Measurements from ENCODE around the gene FHOD3.

FHOD3 gene

DNA sequence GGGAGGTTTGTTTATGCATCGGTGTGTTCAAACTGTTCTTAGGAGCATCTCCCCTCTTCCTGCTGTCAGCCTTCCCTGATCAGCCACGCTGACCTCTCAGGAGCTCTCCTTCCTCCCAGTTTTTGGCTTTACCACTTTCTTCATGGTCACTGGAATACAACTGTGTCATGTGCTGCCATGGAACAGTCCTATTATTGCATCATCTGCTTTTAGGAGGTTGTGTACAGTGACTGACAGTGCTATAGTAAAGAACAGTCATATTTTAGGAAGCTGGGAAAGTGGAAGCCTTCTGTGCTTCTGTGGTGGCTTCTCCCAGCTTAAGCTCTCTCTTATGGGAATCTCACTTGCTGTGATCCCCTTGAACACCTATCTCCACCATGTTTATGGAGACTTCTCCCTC, 365.8 kb downstream of the FHOD3 start:
- no peak for DNase-seq (ENCODE audit: low spot score)
- TF ChIP-seq, protein P1, sequence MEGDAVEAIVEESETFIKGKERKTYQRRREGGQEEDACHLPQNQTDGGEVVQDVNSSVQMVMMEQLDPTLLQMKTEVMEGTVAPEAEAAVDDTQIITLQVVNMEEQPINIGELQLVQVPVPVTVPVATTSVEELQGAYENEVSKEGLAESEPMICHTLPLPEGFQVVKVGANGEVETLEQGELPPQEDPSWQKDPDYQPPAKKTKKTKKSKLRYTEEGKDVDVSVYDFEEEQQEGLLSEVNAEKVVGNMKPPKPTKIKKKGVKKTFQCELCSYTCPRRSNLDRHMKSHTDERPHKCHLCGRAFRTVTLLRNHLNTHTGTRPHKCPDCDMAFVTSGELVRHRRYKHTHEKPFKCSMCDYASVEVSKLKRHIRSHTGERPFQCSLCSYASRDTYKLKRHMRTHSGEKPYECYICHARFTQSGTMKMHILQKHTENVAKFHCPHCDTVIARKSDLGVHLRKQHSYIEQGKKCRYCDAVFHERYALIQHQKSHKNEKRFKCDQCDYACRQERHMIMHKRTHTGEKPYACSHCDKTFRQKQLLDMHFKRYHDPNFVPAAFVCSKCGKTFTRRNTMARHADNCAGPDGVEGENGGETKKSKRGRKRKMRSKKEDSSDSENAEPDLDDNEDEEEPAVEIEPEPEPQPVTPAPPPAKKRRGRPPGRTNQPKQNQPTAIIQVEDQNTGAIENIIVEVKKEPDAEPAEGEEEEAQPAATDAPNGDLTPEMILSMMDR (IDR thresholded peaks at IDR 0.05; ENCODE audit: extremely low read depth, missing control alignments), result no peak

DNA sequence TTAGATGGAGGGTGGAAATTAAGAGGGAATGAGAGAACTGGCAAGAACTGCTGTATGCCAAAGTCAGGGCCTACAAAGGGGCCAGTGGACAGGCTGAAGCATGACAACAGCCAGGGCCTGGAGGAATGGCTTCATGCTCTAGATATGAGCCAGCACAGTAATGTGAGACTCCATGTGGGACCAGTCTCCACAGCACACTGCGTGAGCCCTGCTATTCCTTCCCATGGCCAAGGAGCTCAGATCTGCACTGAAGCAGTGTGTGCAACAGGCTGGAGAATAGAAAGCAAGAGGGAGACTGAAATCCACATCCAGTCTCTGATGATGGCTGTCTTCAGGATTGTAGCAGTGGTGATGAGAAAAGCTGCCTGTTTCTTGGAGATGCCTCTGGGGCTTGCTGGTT, 368.4 kb downstream of the FHOD3 start:
- no peak for DNase-seq (ENCODE audit: low spot score)
- TF ChIP-seq, protein P1 (IDR thresholded peaks at IDR 0.05; ENCODE audit: extremely low read depth, missing control alignments), result no peak

DNA sequence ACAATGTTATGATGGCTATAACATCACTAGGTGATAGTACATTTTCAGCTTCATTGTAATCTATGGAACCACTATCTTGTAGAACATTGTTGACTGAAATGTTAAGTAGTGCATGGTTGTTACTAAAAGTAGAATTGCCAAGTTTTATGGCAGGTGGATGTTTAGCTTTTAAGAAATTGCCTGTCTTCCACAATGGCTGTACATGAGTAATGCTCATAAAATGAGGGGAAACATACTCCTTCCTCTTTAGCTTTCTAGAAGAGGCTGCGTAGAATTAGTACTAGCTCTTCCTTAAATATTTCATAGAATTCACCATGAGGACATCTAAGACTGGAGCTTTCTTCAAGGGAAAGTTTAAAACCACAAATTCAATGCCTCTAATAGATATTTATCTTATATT, 370.3 kb downstream of the FHOD3 start:
- TF ChIP-seq, protein P1 (IDR thresholded peaks at IDR 0.05; ENCODE audit: extremely low read depth, missing control alignments), result no peak
- no peak for DNase-seq (ENCODE audit: low spot score)

DNA sequence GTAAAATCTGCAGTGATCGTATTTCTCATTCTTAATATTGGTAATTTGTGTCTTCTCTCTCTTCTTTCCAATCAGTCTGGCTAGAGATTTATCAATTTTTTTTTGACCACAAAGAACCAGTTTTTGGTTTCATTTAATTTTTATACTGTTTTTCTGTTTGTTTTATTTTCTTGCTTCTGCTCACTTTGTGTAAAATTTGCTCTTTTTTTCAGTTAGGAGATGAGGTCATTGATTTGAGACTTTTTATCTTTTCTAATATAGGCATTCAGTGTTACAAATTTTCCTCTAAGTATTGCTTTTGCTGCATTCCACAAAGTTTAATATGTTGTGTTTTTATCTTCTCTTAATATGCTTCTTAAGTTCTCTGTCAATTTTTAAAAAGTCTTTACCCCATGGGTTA, 370.8 kb downstream of the FHOD3 start:
- TF ChIP-seq, protein P1 (IDR thresholded peaks at IDR 0.05; ENCODE audit: extremely low read depth, missing control alignments), result no peak
- no peak for DNase-seq (ENCODE audit: low spot score)

DNA sequence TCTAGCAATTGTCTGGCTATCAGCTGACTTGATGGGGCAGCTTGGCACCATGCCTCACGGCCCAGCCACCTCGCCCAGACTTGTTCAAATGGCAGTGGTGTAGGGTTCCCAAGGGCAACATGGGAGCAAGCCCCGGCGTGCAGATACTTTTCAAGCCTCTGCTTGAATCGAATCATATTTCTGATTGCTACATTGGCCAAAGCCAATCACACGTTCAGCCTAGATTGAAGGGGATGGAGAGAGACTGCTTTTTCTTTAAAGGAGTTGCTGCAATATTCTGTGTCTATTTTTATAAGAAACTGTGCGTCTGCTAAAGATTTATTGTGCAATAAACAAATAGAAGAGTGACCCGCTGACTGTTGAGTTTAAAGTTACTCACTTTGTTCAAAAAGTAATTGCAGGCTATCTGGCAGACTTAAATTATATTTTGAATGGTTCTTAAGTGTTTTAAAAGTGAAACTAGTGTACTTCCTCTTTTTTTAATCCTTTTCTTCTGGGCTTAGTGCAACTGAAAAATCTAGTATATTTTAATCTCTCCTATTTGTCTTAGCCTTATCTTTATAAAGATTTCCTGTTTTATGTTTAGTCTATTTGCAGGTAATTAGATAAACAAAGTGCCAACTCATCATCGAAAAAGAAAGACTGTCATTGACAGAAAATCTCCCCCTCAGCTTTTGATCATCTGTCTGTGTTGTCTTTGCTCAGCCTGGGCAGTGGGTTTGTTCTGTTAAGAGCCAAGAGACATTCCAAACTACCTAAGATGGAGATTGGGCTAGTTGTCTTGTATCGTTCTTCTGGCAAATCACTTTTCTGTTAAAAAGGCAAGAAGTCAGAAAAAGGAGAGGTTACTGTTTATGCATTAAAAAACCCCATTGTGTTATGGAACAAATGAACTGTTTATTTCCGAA, 375.2 kb downstream of the FHOD3 start:
- DNase-seq (ENCODE audit: low spot score), result peak; percentile 18
- TF ChIP-seq, protein P1 (IDR thresholded peaks at IDR 0.05; ENCODE audit: extremely low read depth, missing control alignments), result no peak

DNA sequence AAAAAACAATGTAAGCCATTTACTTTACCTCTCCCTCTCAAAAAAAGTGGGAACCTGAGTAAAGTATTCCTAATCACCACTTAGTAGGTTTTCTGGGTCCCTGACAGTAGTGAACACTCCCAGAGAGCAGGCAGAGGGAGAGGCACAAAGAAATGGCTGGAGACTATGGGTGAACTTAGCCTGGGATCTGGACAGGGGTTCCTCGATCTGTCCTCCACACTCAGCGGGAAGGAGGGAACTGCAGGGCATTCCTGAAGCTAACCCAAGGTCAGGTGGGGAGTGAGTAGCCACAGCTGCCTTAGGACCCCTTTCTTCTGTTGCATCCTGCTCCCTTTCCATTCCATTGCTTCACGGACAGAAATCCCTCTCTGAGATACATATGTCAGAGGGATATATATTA, 375.9 kb downstream of the FHOD3 start:
- TF ChIP-seq, protein P1 (IDR thresholded peaks at IDR 0.05; ENCODE audit: extremely low read depth, missing control alignments), result no peak

DNA sequence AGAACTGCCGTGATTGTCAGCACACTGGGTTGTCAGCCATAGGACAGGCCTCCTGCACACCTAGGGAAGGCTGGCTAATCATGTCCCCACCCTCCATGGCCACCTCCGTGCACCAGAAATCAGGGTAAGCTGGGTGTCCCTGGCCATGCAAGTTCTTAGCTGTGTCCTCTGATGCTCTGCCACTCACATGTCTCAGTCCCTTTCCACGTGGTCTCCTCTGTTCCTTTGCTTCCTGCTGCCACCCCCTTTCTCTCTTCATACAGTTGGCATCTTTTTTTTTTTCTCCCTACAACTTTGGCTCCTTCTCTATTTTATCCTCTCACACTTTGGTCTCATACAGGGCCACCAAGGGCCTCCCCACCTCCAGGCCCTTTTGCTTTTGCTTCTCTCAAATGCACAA, 377.6 kb downstream of the FHOD3 start:
- DNase-seq (ENCODE audit: low spot score), result no peak
- TF ChIP-seq, protein P1 (IDR thresholded peaks at IDR 0.05; ENCODE audit: extremely low read depth, missing control alignments), result no peak

More for the DNA sequence above, 375.9 kb downstream of the FHOD3 start:
- no peak for DNase-seq (ENCODE audit: low spot score)

Data from GM20000 (cell line).